ENCODE results near the gene PHF5A.

PHF5A gene

GRCh38 chr22:41448189-41448808 lies 20.2 kb downstream of the PHF5A start:
- H3K27me3 ChIP-seq (replicated peaks in 2 of 5; ENCODE audit: control insufficient read depth in 4 of 5, insufficient read depth in 5 of 5, low read length in 4 of 5) = no peaks in the 10 kb centered on the region
- H3K9me3 ChIP-seq (ENCODE audit: control extremely low read depth in 1 of 5, control insufficient read depth in 4 of 5, insufficient read depth in 2 of 5, low read depth in 1 of 5, low read length in 4 of 5) = no peaks in the 10 kb centered on the region
- peaks cover 0 to 5% (median 0%) of the 10 kb centered on the region in 4 experiments for H3K36me3 ChIP-seq (ENCODE audit: control insufficient read depth in 4 of 4, insufficient read depth in 4 of 4, low read length in 3 of 4)
- 0% methylated on average over 12 of the region's 28 CpGs for WGBS (ENCODE audit: insufficient coverage)
- H3K27ac ChIP-seq (ENCODE audit: insufficient read depth in 1 of 2, low read depth in 1 of 2, low read length in 2 of 2, poor library complexity in 1 of 2, severe bottlenecking in 2 of 2) = peak overlapping the region; percentile 88 to 97
- H3K4me3 ChIP-seq (ENCODE audit: control insufficient read depth in 1 of 7, extremely low read depth in 1 of 7, insufficient read depth in 4 of 7, low read depth in 2 of 7, low read length in 6 of 7) = peak overlapping the region; percentile 85 to 99 (median 93)
- ChIA-PET CTCF (interaction anchor here (0.7 to 1.7 kb wide), 4 partner anchors 9 to 46 kb away, joined by 3 to 7 read pairs (median 5); partner anchors contain the start of genes ACO2 and PHF5A), POLR2A (interaction anchor here (0.5 to 4.1 kb wide), 5 partner anchors 11 to 95 kb away, joined by 3 to 34 read pairs (median 3); partner anchors contain the start of genes ACO2 and PHF5A)
- peak; percentile 99 to 100 (median 100) for DNase-seq
- peaks cover 11 to 35% (median 29%) of the 10 kb centered on the region in 4 experiments for H3K4me1 ChIP-seq (ENCODE audit: control extremely low read depth in 1 of 4, control insufficient read depth in 4 of 4, insufficient read depth in 4 of 4, low read length in 3 of 4)

GRCh38 chr22:41447435-41448188 lies 20.9 kb downstream of the PHF5A start:
- Histone ChIP-seq H3K4me3 (ENCODE audit: control insufficient read depth in 1 of 7, extremely low read depth in 1 of 7, insufficient read depth in 4 of 7, low read depth in 2 of 7, low read length in 6 of 7) (peak overlapping the region; percentile 85 to 99 (median 93)), H3K36me3 (ENCODE audit: control insufficient read depth in 4 of 4, insufficient read depth in 4 of 4, low read length in 3 of 4) (peaks cover 0 to 7% (median 3%) of the 10 kb centered on the region in 4 experiments), H3K27ac (ENCODE audit: insufficient read depth in 1 of 2, low read depth in 1 of 2, low read length in 2 of 2, poor library complexity in 1 of 2, severe bottlenecking in 2 of 2) (peak overlapping the region; percentile 88 to 97), H3K4me1 (ENCODE audit: control extremely low read depth in 1 of 4, control insufficient read depth in 4 of 4, insufficient read depth in 4 of 4, low read length in 3 of 4) (peaks cover 11 to 35% (median 29%) of the 10 kb centered on the region in 4 experiments), H3K27me3 (replicated peaks in 2 of 5; ENCODE audit: control insufficient read depth in 4 of 5, insufficient read depth in 5 of 5, low read length in 4 of 5) (no peaks in the 10 kb centered on the region), H3K9me3 (ENCODE audit: control extremely low read depth in 1 of 5, control insufficient read depth in 4 of 5, insufficient read depth in 2 of 5, low read depth in 1 of 5, low read length in 4 of 5) (no peaks in the 10 kb centered on the region)
- CTCF ChIA-PET = interaction anchor here (1.1 kb wide), 1 partner anchor 21 kb away, joined by 4 read pairs; the partner anchor contains the start of genes ACO2 and PHF5A
- whole genome bisulfite sequencing (ENCODE audit: insufficient coverage) = 0% methylated on average over 47 of the region's 63 CpGs
- DNase-seq = peak; percentile 62 to 80 (median 73)
- POLR2A ChIA-PET = interaction anchor here (0.5 to 4.1 kb wide), 7 partner anchors 11 to 1278 kb away, joined by 3 to 34 read pairs (median 6); partner anchors contain the start of genes ACO2 and PHF5A

- peak; percentile 96 to 97 (median 97) for DNase-seq
- Histone ChIP-seq H3K4me3 (ENCODE audit: control insufficient read depth in 1 of 7, extremely low read depth in 1 of 7, insufficient read depth in 4 of 7, low read depth in 2 of 7, low read length in 6 of 7) (peak within 1 kb of the TSS; percentile 85 to 99 (median 93)), H3K27ac (ENCODE audit: insufficient read depth in 1 of 2, low read depth in 1 of 2, low read length in 2 of 2, poor library complexity in 1 of 2, severe bottlenecking in 2 of 2) (peak within 1 kb of the TSS; percentile 88 to 97), H3K27me3 (replicated peaks in 2 of 5; ENCODE audit: control insufficient read depth in 4 of 5, insufficient read depth in 5 of 5, low read length in 4 of 5) (no peaks in the 10 kb centered on the region), H3K36me3 (ENCODE audit: control insufficient read depth in 4 of 4, insufficient read depth in 4 of 4, low read length in 3 of 4) (peaks cover 0 to 15% (median 2%) of the 10 kb centered on the region in 4 experiments), H3K9me3 (ENCODE audit: control extremely low read depth in 1 of 5, control insufficient read depth in 4 of 5, insufficient read depth in 2 of 5, low read depth in 1 of 5, low read length in 4 of 5) (no peaks in the 10 kb centered on the region), H3K4me1 (ENCODE audit: control extremely low read depth in 1 of 4, control insufficient read depth in 4 of 4, insufficient read depth in 4 of 4, low read length in 3 of 4) (peaks cover 11 to 35% (median 29%) of the 10 kb centered on the region in 4 experiments)
- ChIA-PET CTCF (interaction anchor here (1.3 to 2.1 kb wide), 4 partner anchors 15 to 103 kb away, joined by 3 to 9 read pairs (median 4); no protein-coding TSS in a partner anchor), POLR2A (interaction anchor here (0.6 to 4.1 kb wide), 6 partner anchors 10 to 1279 kb away, joined by 3 to 34 read pairs (median 7); partner anchors contain the start of genes ACO2, PHF5A and TEF)
- 0% methylated on average over 78 of the region's 85 CpGs for WGBS (ENCODE audit: insufficient coverage)
These were observed 21.7 kb downstream of the PHF5A start, which contains the start of gene TOB2 for GRCh38 chr22:41446639-41447434. Gene TOB2, minus strand, starts transcription at chr22:41446801. Its CDS starts 9,456 bp downstream, at chr22:41437345.

- H3K4me3 ChIP-seq (ENCODE audit: control insufficient read depth in 1 of 7, extremely low read depth in 1 of 7, insufficient read depth in 4 of 7, low read depth in 2 of 7, low read length in 6 of 7) = peak overlapping the region; percentile 85 to 99 (median 93)
- POLR2A ChIA-PET = interaction anchor here (0.6 to 4.1 kb wide), 7 partner anchors 9 to 399 kb away, joined by 3 to 34 read pairs (median 6); partner anchors contain the start of genes ACO2, PHF5A and TEF
- peaks cover 11 to 35% (median 29%) of the 10 kb centered on the region in 4 experiments for H3K4me1 ChIP-seq (ENCODE audit: control extremely low read depth in 1 of 4, control insufficient read depth in 4 of 4, insufficient read depth in 4 of 4, low read length in 3 of 4)
- H3K27me3 ChIP-seq (replicated peaks in 2 of 5; ENCODE audit: control insufficient read depth in 4 of 5, insufficient read depth in 5 of 5, low read length in 4 of 5) = no peaks in the 10 kb centered on the region
- DNase-seq = peak in 1 of 3 donors; percentile 15
- no peaks in the 10 kb centered on the region for H3K9me3 ChIP-seq (ENCODE audit: control extremely low read depth in 1 of 5, control insufficient read depth in 4 of 5, insufficient read depth in 2 of 5, low read depth in 1 of 5, low read length in 4 of 5)
- H3K27ac ChIP-seq (ENCODE audit: insufficient read depth in 1 of 2, low read depth in 1 of 2, low read length in 2 of 2, poor library complexity in 1 of 2, severe bottlenecking in 2 of 2) = peak overlapping the region; percentile 88 to 97
- CTCF ChIA-PET = interaction anchor here (1.1 to 2.1 kb wide), 6 partner anchors 16 to 102 kb away, joined by 3 to 9 read pairs (median 4); partner anchors contain the start of genes ACO2 and PHF5A
- WGBS (ENCODE audit: insufficient coverage) = 0% methylated on average over 16 of the region's 34 CpGs
- peaks cover 0 to 16% (median 3%) of the 10 kb centered on the region in 4 experiments for H3K36me3 ChIP-seq (ENCODE audit: control insufficient read depth in 4 of 4, insufficient read depth in 4 of 4, low read length in 3 of 4)
These were observed 22.4 kb downstream of the PHF5A start for GRCh38 chr22:41446057-41446501.

GRCh38 chr22:41445129-41446056 lies 23.1 kb downstream of the PHF5A start:
- Histone ChIP-seq H3K27ac (ENCODE audit: insufficient read depth in 1 of 2, low read depth in 1 of 2, low read length in 2 of 2, poor library complexity in 1 of 2, severe bottlenecking in 2 of 2) (peak overlapping the region; percentile 88 to 97), H3K27me3 (replicated peaks in 2 of 5; ENCODE audit: control insufficient read depth in 4 of 5, insufficient read depth in 5 of 5, low read length in 4 of 5) (no peaks in the 10 kb centered on the region), H3K4me1 (ENCODE audit: control extremely low read depth in 1 of 4, control insufficient read depth in 4 of 4, insufficient read depth in 4 of 4, low read length in 3 of 4) (peaks cover 11 to 35% (median 29%) of the 10 kb centered on the region in 4 experiments), H3K4me3 (ENCODE audit: control insufficient read depth in 1 of 7, extremely low read depth in 1 of 7, insufficient read depth in 4 of 7, low read depth in 2 of 7, low read length in 6 of 7) (peak overlapping the region; percentile 85 to 99 (median 93)), H3K9me3 (ENCODE audit: control extremely low read depth in 1 of 5, control insufficient read depth in 4 of 5, insufficient read depth in 2 of 5, low read depth in 1 of 5, low read length in 4 of 5) (no peaks in the 10 kb centered on the region), H3K36me3 (ENCODE audit: control insufficient read depth in 4 of 4, insufficient read depth in 4 of 4, low read length in 3 of 4) (peaks cover 0 to 16% (median 3%) of the 10 kb centered on the region in 4 experiments)
- DNase-seq = peak in 1 of 3 donors; percentile 31
- ChIA-PET CTCF (interaction anchor here (1.1 to 2.1 kb wide), 5 partner anchors 17 to 82 kb away, joined by 3 to 9 read pairs (median 4); partner anchors contain the start of genes ACO2 and PHF5A), POLR2A (interaction anchor here (0.6 to 4.1 kb wide), 4 partner anchors 24 to 398 kb away, joined by 3 to 34 read pairs (median 6); partner anchors contain the start of genes ACO2 and PHF5A)
- WGBS (ENCODE audit: insufficient coverage) = 0% methylated on average over 13 of the region's 22 CpGs
